ENCODE measurements around the gene OIT3. TPM values are rescaled to one million over a fixed set of nuclear protein-coding genes. Genes with fewer than 3 reads are reported as not detected.

Gene OIT3
- polyA plus RNA-seq, 1 donor from 2014 or later = not detected

DNA sequence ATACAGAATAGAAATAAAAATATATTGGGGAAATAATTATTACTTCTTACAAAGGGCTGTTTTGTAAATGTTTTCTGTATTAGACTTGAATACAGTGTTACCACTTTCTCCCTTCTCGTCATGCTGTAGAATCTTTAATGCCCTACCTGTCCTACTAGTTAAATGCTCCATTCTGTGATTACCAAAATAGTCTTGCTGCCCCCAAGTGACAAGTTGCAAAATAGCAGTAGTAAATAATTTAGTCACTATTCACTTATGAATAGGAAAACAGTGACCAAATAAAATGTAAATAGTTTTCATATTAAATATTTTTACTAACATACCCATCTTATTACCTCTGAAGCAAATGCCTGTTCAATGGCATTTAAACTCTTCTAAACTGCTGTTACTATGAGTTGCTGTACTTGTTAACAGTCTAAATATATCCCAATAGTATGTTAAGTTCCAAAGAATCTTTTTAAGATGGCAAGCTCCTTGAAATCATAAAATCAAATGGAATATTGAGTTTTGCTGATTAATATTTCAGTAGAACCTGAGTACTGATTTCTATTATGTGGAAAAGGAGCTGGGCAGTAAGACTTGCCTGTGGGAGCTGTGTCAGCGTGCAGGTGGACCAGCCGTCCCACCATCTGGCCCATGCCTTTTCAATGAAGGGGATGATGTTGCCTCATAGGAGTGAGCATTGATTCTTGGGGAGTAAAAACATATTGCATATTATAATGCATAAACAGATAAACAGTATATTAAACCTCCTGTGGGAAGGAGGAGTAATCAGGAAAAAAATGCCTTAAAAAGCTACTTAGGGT is 18.1 kb upstream of the OIT3 start:
- H3K27ac ChIP-seq (ENCODE audit: low read length) = no peak overlapping the region
- H3K36me3 ChIP-seq (ENCODE audit: insufficient read depth, low read length) = peaks cover 3% of the 10 kb centered on the region
- H4K20me1 ChIP-seq (ENCODE audit: insufficient read depth) = no peaks in the 10 kb centered on the region
- no peak overlapping the region for H2AFZ ChIP-seq (ENCODE audit: low read depth, low read length)
- H3K79me2 ChIP-seq (replicated peaks; ENCODE audit: insufficient read depth, low read length) = no peaks in the 10 kb centered on the region
- H3K4me3 ChIP-seq (ENCODE audit: low read length) = no peak overlapping the region
- H3K9me3 ChIP-seq (ENCODE audit: low read length) = no peaks in the 10 kb centered on the region
- no peaks in the 10 kb centered on the region for H3K9me2 ChIP-seq (ENCODE audit: insufficient read depth, low read length)
- H3F3A ChIP-seq (ENCODE audit: insufficient read depth, low read length, poor library complexity, severe bottlenecking) = no peaks in the 10 kb centered on the region
- H3K27me3 ChIP-seq (ENCODE audit: insufficient read depth, low read depth, low read length) = no peaks in the 10 kb centered on the region
- no peak overlapping the region for H3K9ac ChIP-seq (ENCODE audit: low read length)
- TF ChIP-seq EZH2 (IDR thresholded peaks at IDR 0.05; ENCODE audit: borderline replicate concordance, insufficient read depth, low read length, poor library complexity, severe bottlenecking) (no peak), MXI1 (conservative IDR thresholded peaks at IDR 0.05; ENCODE audit: poor library complexity, severe bottlenecking) (no peak), SMC3 (conservative IDR thresholded peaks at IDR 0.05; ENCODE audit: poor library complexity) (peak; percentile 42), TAF1 (IDR thresholded peaks at IDR 0.05; ENCODE audit: low read depth) (no peak), EP300 (conservative IDR thresholded peaks at IDR 0.05; ENCODE audit: poor library complexity, severe bottlenecking) (no peak), RAD21 (conservative IDR thresholded peaks at IDR 0.05) (peak; percentile 52), POLR2AphosphoS5 (IDR thresholded peaks at IDR 0.05) (no peak)
- TF ChIP-seq, protein P1, sequence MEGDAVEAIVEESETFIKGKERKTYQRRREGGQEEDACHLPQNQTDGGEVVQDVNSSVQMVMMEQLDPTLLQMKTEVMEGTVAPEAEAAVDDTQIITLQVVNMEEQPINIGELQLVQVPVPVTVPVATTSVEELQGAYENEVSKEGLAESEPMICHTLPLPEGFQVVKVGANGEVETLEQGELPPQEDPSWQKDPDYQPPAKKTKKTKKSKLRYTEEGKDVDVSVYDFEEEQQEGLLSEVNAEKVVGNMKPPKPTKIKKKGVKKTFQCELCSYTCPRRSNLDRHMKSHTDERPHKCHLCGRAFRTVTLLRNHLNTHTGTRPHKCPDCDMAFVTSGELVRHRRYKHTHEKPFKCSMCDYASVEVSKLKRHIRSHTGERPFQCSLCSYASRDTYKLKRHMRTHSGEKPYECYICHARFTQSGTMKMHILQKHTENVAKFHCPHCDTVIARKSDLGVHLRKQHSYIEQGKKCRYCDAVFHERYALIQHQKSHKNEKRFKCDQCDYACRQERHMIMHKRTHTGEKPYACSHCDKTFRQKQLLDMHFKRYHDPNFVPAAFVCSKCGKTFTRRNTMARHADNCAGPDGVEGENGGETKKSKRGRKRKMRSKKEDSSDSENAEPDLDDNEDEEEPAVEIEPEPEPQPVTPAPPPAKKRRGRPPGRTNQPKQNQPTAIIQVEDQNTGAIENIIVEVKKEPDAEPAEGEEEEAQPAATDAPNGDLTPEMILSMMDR (IDR thresholded peaks at IDR 0.05; ENCODE audit: poor library complexity, severe bottlenecking) = peak; percentile 51
- TF ChIP-seq, protein P2, sequence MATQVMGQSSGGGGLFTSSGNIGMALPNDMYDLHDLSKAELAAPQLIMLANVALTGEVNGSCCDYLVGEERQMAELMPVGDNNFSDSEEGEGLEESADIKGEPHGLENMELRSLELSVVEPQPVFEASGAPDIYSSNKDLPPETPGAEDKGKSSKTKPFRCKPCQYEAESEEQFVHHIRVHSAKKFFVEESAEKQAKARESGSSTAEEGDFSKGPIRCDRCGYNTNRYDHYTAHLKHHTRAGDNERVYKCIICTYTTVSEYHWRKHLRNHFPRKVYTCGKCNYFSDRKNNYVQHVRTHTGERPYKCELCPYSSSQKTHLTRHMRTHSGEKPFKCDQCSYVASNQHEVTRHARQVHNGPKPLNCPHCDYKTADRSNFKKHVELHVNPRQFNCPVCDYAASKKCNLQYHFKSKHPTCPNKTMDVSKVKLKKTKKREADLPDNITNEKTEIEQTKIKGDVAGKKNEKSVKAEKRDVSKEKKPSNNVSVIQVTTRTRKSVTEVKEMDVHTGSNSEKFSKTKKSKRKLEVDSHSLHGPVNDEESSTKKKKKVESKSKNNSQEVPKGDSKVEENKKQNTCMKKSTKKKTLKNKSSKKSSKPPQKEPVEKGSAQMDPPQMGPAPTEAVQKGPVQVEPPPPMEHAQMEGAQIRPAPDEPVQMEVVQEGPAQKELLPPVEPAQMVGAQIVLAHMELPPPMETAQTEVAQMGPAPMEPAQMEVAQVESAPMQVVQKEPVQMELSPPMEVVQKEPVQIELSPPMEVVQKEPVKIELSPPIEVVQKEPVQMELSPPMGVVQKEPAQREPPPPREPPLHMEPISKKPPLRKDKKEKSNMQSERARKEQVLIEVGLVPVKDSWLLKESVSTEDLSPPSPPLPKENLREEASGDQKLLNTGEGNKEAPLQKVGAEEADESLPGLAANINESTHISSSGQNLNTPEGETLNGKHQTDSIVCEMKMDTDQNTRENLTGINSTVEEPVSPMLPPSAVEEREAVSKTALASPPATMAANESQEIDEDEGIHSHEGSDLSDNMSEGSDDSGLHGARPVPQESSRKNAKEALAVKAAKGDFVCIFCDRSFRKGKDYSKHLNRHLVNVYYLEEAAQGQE (IDR thresholded peaks at IDR 0.05; ENCODE audit: borderline replicate concordance) = no peak
- no peak overlapping the region for H3K4me2 ChIP-seq (ENCODE audit: low read length)

DNA sequence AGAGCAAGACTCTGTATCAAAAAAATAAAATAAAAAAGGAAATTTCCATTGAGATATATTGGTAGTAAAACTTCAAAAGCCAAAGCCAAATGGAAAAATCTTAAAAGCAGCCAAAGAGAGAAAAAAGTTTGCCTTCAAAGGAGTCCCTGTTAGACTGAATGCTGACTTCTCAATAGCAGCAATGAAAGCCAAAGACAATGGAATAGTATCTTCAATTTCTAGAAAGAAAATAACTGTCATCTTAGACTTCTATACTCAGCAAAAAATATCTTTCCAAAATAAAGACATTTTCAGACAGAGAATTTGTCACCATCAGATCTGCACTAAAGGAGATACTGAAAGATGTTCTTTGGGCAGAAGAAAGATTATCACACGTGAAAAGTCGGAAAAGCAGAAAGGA is 14.3 kb upstream of the OIT3 start:
- H3K4me2 ChIP-seq (ENCODE audit: low read length) = no peak overlapping the region
- no peaks in the 10 kb centered on the region for H3F3A ChIP-seq (ENCODE audit: insufficient read depth, low read length, poor library complexity, severe bottlenecking)
- no peak for TF ChIP-seq SMC3 (conservative IDR thresholded peaks at IDR 0.05; ENCODE audit: poor library complexity)
- no peak for TF ChIP-seq POLR2AphosphoS5 (IDR thresholded peaks at IDR 0.05)
- TF ChIP-seq EZH2 (IDR thresholded peaks at IDR 0.05; ENCODE audit: borderline replicate concordance, insufficient read depth, low read length, poor library complexity, severe bottlenecking) = no peak
- TF ChIP-seq, protein P1 (IDR thresholded peaks at IDR 0.05; ENCODE audit: poor library complexity, severe bottlenecking) = no peak
- TF ChIP-seq RAD21 (conservative IDR thresholded peaks at IDR 0.05) = no peak
- TF ChIP-seq, protein P2 (IDR thresholded peaks at IDR 0.05; ENCODE audit: borderline replicate concordance) = no peak
- no peak for TF ChIP-seq EP300 (conservative IDR thresholded peaks at IDR 0.05; ENCODE audit: poor library complexity, severe bottlenecking)
- no peak for TF ChIP-seq TAF1 (IDR thresholded peaks at IDR 0.05; ENCODE audit: low read depth)
- TF ChIP-seq MXI1 (conservative IDR thresholded peaks at IDR 0.05; ENCODE audit: poor library complexity, severe bottlenecking) = no peak
- H3K36me3 ChIP-seq (ENCODE audit: insufficient read depth, low read length) = no peaks in the 10 kb centered on the region
- H3K27me3 ChIP-seq (ENCODE audit: insufficient read depth, low read depth, low read length) = no peaks in the 10 kb centered on the region
- H3K4me3 ChIP-seq (ENCODE audit: low read length) = no peak overlapping the region
- H3K9me2 ChIP-seq (ENCODE audit: insufficient read depth, low read length) = no peaks in the 10 kb centered on the region
- H3K27ac ChIP-seq (ENCODE audit: low read length) = no peak overlapping the region
- no peak overlapping the region for H2AFZ ChIP-seq (ENCODE audit: low read depth, low read length)
- no peak overlapping the region for H3K9ac ChIP-seq (ENCODE audit: low read length)
- no peaks in the 10 kb centered on the region for H3K79me2 ChIP-seq (replicated peaks; ENCODE audit: insufficient read depth, low read length)
- H4K20me1 ChIP-seq (ENCODE audit: insufficient read depth) = no peaks in the 10 kb centered on the region
- H3K9me3 ChIP-seq (ENCODE audit: low read length) = no peaks in the 10 kb centered on the region
